T-helper 1 cell treated with Interleukin-12 subunit alpha and Interleukin-12 subunit beta and Interleukin-4 antibody, amounts not matched to agents 30 μg/mL and 1 μg/mL, for 36 hours (primary cell): ENCODE data around the gene GLYR1.

Experiments used
- H3K27ac Mint-ChIP-seq: one replicate; pipeline ENCODE4 v1.8.0; 2021; ENCODE audit warnings: mild to moderate bottlenecking, mixed read lengths
- H3K27me3 Mint-ChIP-seq: one replicate; pipeline ENCODE4 v1.8.0; 2021; ENCODE audit warnings: low read depth, mixed read lengths
- H3K36me3 Mint-ChIP-seq: one replicate; pipeline ENCODE4 v1.8.0; 2021; ENCODE audit warnings: low read depth, mixed read lengths
- H3K4me1 Mint-ChIP-seq: one replicate; pipeline ENCODE4 v1.8.0; 2021; ENCODE audit warnings: low read depth, mixed read lengths
- H3K4me3 Mint-ChIP-seq: one replicate; pipeline ENCODE4 v1.8.0; 2021; ENCODE audit warnings: mild to moderate bottlenecking, moderate library complexity, mixed read lengths
- H3K9me3 Mint-ChIP-seq: one replicate; pipeline ENCODE4 v1.8.0; 2021; ENCODE audit warnings: mixed read lengths

The GLYR1 gene

DNA sequence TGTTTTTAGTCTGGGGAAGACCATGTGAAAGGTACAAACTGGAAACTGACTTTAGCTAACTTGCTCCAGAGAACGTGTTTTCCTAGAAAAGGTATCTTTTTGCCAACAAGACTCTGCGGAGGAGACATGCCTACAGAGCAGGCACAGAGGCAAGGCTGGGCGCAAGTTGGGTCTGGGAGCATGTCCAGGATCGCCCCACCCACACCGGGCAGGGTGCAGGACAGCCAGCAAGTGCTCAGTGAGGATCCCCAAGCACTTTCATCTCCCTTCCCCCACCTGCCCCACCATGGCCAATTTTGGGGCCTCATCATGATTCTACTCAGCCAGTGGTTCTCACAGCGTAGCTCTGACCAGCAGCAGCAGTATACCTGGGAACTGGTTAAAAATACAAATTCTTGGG is 26.4 kb downstream of the GLYR1 start:
- Mint-ChIP-seq H3K27me3 (no peaks in the 10 kb centered on the region), H3K36me3 (peaks cover 44% of the 10 kb centered on the region), H3K4me3 (no peak overlapping the region)

DNA sequence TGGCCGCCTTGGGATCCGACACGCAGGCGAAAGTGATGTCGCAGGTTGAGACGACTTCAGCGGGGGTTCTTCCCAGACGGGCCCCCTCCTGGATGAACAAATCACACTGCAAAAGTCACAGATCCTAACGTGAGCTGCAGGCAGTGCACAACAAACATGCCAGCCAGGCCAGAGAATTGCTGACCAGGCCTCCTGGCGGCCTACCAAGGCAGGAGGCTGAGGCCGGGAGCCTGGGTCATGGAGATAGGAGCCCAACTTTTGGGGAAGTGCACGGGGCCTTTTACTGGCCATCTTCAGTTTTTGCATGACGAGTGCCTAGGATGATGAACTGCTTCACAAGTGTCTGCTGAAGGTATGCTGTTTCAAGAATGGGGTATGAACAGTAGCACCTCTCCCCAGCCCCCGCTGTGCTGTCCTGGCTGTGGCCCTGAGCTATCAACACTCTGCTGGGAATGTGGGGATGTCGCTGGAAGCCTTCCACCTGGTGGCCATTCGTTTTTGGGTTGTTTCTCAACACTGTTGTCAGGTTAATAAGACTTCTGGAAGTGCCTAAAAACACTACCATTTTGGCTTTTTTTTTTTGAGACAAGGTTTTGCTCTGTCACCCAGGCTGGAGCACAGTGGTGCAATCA is 32.4 kb downstream of the GLYR1 start:
- H3K27me3 Mint-ChIP-seq = no peaks in the 10 kb centered on the region
- H3K27ac Mint-ChIP-seq = no peak overlapping the region
- H3K36me3 Mint-ChIP-seq = peaks cover 43% of the 10 kb centered on the region
- H3K9me3 Mint-ChIP-seq = no peaks in the 10 kb centered on the region
- peaks cover 2% of the 10 kb centered on the region for H3K4me1 Mint-ChIP-seq
- no peak overlapping the region for H3K4me3 Mint-ChIP-seq

More for the DNA sequence above, 26.4 kb downstream of the GLYR1 start:
- no peak overlapping the region for H3K27ac Mint-ChIP-seq
- H3K4me1 Mint-ChIP-seq = no peaks in the 10 kb centered on the region
- no peaks in the 10 kb centered on the region for H3K9me3 Mint-ChIP-seq

DNA sequence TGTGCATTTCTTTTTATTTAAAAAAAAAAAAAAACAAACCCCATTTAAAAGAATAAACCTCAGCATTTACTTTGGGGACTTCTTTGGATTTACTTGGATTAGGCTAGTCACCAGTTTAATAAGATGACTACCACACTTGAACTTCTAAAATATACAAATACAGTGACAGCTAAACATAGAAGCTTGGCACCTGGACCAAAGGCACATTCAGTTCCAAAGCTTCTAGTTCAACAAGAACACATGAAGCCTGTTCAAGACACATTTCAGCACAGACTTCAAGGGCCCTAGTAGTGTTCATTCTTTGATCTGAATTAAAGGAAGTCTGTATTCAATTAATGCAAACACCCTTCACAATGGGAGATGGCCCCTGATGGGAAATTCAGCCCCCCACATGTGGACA is 33.0 kb downstream of the GLYR1 start:
- no peak overlapping the region for H3K27ac Mint-ChIP-seq
- no peak overlapping the region for H3K4me3 Mint-ChIP-seq
- no peaks in the 10 kb centered on the region for H3K9me3 Mint-ChIP-seq
- peaks cover 40% of the 10 kb centered on the region for H3K36me3 Mint-ChIP-seq
- H3K4me1 Mint-ChIP-seq = peaks cover 2% of the 10 kb centered on the region
- no peaks in the 10 kb centered on the region for H3K27me3 Mint-ChIP-seq

DNA sequence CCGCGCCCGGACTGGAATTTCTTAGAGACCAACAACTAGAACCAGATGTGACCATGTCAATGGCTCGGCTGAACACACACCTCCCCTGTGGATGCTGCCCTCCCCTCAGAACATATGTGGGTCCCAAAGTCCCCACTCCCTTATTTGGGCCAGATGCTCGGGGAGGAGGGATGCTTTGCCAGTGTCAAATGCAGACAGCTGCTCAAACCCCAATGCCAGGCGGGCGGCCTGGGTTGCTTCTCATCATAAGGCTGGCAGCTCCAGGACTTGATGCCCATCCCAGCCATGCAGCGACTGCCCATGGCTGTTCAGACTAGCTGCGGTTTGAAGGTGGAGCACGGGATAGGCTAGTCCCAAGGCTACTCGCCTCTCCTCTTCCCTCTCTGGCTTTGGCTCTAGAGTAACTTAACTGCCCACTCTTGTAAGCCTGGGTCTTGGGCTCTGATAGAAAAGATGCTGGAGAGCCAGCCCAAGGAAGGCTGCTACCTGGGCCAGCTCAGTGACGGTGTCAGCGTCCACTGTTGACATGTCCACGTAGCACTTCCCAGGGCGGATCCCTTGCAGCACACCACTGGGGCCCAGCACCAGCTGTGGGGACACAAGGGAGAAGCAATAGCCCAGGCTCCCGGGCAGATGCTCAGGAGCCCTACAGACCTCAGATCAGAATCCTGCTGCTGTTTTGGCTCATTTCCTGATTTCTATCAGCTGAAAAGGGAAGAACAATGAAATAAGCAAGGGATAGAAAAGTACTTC is 33.7 kb downstream of the GLYR1 start:
- Mint-ChIP-seq H3K36me3 (peaks cover 38% of the 10 kb centered on the region), H3K4me3 (no peak overlapping the region), H3K4me1 (peaks cover 2% of the 10 kb centered on the region), H3K27ac (peak overlapping the region; percentile 21), H3K27me3 (no peaks in the 10 kb centered on the region), H3K9me3 (no peaks in the 10 kb centered on the region)

DNA sequence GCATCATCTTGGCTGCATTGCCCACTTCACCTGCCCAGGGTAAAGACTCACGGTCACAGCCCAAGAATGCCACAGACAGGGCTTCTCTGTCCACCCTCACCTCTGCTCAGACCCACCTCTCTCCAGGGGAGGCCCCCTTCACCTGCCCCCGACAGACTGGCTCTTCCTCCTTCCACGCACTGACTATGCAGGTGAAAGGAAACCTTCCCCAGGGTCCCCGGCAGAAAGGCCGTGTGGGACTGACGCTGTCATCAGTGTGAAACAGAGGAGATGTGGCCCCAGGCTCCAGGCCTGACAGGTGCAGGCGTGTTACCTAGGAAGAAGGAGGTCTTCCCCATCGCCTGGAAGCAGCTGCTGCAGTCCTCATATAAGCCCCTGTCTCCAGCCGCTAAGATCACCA is 35.3 kb downstream of the GLYR1 start:
- Mint-ChIP-seq H3K27ac (peak overlapping the region; percentile 29), H3K36me3 (peaks cover 40% of the 10 kb centered on the region), H3K4me1 (peaks cover 2% of the 10 kb centered on the region), H3K4me3 (no peak overlapping the region), H3K9me3 (no peaks in the 10 kb centered on the region), H3K27me3 (no peaks in the 10 kb centered on the region)

DNA sequence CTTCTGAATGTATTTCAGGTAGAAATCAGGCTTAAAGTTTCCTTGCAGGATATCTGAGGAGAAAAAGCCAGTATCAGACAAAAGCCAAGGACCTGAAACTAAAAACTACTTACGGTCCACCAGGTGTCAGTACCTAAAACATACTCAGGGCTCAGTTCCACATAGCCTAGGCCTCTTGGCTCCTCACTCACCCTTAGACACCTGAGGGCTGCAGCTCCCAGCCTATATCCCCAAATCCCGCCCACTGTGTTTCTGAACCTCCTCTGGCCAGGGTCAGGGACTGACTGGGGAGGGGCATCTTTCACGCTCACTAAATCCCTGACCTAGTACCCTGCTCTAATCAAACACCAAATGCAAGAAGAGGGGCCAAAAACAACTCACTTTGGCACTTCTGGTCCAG is 35.8 kb downstream of the GLYR1 start:
- Mint-ChIP-seq H3K4me1 (peaks cover 2% of the 10 kb centered on the region), H3K9me3 (no peaks in the 10 kb centered on the region), H3K36me3 (peaks cover 36% of the 10 kb centered on the region), H3K4me3 (no peak overlapping the region), H3K27ac (no peak overlapping the region), H3K27me3 (no peaks in the 10 kb centered on the region)

DNA sequence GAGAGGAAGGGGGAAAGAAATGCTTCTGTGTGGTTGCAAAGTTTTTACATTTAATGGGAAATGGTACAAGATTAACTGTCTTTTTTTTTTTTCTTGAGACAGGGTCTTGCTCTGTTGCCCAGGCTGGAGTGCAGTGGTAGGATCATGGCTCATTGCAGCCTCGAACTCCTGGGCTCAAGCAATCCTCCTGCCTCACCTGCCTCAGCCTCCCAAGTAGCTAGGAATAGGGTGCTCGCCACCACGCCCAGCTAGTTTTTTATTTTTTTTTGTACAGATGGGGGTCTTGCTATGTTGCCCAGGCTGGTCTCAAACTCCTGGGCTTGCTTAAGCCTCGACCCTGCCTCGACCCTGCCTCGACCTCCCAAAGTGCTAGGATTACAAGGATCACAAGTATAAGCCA is 40.8 kb downstream of the GLYR1 start:
- peaks cover 15% of the 10 kb centered on the region for H3K36me3 Mint-ChIP-seq

DNA sequence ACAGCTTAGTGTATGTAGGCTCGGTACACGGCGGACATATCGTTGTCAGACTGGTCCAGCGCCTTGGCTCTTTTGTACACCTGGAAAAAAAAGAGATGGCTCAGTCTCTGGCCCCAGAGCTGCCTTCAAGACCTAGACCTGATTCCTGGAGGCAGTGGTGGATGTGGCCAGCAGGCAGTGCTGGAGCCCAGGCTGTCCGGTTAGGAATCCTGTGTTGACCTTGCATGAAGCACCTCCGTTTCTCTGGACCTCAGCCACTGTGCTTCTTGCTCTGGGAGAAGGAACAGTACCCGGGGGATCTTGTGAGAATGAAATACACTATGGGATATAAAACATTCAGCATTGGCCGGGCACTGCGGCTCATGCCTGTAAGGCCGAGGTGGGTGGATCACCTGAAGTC is 41.9 kb downstream of the GLYR1 start:
- peaks cover 15% of the 10 kb centered on the region for H3K36me3 Mint-ChIP-seq

More for the DNA sequence above, 40.8 kb downstream of the GLYR1 start:
- H3K4me3 Mint-ChIP-seq = no peak overlapping the region
- H3K9me3 Mint-ChIP-seq = no peaks in the 10 kb centered on the region
- H3K27ac Mint-ChIP-seq = no peak overlapping the region
- H3K27me3 Mint-ChIP-seq = no peaks in the 10 kb centered on the region
- H3K4me1 Mint-ChIP-seq = peaks cover 6% of the 10 kb centered on the region

DNA sequence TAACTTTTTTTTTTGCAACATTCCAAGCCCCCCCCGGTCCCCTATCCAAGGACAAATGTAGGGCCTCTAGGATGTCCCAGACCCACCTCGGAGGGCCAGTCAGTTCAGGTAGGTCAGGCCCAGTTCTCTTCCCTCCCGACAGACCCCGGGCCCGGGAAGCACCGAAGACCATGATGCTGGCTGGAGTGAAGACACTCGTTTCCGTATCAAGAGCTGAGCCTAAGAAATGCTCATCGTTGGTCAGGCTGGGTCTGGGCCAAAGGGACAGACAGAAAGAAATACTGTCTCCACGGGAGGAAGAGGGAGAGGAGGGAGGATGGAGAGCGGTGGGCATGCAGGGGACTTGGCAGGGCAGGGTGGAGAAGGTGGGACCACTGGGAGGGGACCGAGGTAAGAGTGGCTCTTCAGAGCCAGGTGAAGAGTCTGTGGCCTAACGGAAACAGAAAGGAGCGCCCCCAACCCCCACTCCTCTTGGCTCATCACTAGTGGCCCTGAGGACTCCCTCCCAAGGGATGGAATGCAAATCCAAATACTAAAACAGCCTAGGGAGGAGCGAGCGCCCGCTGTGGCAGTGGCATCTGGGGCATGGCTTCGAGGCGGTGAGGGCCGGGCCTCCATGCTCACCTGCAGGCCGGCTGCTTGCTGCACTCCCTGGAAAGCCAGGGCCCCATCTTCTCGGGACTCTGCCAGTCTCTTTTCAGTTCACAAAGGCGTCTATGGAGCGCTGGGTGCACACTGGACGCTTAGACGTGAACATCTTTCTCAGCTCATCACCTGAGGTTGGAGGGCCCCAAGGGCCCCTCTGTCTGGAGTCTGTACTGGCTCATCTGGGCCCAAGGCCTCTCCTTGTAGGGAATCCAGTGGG is 43.0 kb downstream of the GLYR1 start:
- peaks cover 9% of the 10 kb centered on the region for H3K4me1 Mint-ChIP-seq
- no peaks in the 10 kb centered on the region for H3K9me3 Mint-ChIP-seq
- peaks cover 15% of the 10 kb centered on the region for H3K36me3 Mint-ChIP-seq
- no peaks in the 10 kb centered on the region for H3K27me3 Mint-ChIP-seq
- no peak overlapping the region for H3K27ac Mint-ChIP-seq
- H3K4me3 Mint-ChIP-seq = peak overlapping the region; percentile 40

More for the DNA sequence above, 41.9 kb downstream of the GLYR1 start:
- H3K27ac Mint-ChIP-seq = no peak overlapping the region
- H3K9me3 Mint-ChIP-seq = no peaks in the 10 kb centered on the region
- no peak overlapping the region for H3K4me3 Mint-ChIP-seq
- H3K27me3 Mint-ChIP-seq = no peaks in the 10 kb centered on the region
- peaks cover 9% of the 10 kb centered on the region for H3K4me1 Mint-ChIP-seq

DNA sequence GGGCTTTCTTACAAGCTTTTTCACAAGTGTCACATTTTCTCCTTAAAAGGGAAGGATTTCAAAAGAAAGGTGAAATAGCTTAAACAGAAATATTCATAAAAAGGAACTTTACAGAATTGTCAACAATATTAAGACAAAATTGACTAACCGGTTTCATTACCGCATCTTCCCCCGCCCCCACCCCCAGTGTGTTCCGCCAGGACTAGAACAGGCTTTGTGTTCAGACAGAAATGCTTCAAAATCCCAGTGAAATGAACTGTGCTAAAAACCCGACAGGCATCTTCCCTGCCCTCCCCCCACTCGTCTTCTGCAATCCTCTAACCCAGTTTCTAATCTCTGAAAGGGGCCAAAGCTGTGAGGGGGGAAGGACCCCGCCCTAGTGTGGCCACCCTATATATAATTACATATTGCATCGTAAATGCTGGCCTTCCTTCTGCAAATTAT is 43.7 kb downstream of the GLYR1 start:
- Mint-ChIP-seq H3K4me1 (peaks cover 9% of the 10 kb centered on the region), H3K27me3 (no peaks in the 10 kb centered on the region), H3K4me3 (peak overlapping the region; percentile 81), H3K27ac (no peak overlapping the region), H3K36me3 (peaks cover 13% of the 10 kb centered on the region), H3K9me3 (no peaks in the 10 kb centered on the region)

DNA sequence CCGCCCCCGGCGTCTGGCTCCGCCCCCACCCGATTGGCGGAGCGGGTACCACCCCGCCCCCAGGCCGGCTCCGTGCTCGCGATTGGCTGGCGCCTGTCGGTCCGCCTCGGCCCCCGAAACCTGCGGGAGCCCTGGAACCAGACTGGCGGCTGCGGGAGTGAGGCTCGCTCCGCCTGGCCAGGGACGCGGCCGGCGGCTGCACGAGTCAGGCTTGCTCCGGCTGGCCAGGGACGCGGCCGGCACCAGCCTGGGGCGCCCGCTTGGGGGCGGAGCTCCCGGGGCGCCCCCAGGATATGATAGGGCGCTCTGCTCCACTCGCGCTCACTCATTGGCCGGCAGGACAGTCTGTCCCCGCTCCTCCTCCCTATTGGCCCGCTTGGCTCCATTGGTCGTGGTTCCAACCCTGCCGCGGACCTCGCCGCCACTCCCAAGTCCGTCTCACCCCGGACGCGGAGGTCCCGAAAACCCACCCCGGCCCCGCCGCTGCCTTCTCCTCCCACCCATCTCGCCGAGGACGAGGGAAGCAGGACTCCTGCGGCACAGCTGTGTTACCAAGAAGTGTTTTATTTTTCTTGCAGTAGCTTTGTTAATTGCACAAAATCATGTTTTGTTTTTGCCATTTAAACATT is 44.3 kb downstream of the GLYR1 start:
- no peaks in the 10 kb centered on the region for H3K27me3 Mint-ChIP-seq
- peak overlapping the region; percentile 81 for H3K4me3 Mint-ChIP-seq
- H3K9me3 Mint-ChIP-seq = no peaks in the 10 kb centered on the region
- peak overlapping the region; percentile 52 for H3K27ac Mint-ChIP-seq
- peaks cover 9% of the 10 kb centered on the region for H3K4me1 Mint-ChIP-seq
- peaks cover 13% of the 10 kb centered on the region for H3K36me3 Mint-ChIP-seq

DNA sequence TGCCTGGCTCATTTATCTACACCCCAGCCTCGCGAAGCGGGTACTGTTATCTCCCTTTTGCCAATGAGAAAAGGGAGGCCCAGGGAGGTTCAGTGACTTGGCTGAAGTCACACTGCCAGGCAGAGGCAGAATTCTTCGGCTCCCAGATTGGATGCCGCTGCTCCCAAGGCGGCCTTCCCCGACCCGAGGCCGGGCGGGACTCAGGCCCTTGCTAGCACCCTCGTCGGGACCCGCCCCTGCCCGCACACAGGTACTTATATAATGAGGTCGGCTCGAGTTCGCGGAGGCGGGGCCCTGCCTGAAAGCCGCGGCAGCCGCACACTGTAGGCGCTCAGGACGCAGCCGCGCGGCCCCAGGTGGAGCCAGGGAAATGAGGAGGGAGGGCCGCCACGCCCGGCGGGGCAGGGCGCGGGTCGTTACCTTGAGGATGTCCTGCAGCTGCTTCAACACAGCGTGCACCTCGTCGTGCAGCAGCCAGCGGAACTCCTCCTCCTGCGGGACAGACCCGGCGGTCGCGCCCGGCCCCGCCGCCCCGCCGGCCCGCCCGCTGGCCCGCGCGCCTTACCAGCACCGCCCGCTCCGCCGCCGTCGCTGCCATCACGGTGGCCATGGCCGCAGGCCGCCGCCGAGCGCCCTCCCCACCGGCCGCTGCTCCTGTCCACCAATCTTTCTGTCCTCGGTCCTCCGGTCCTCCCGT is 45.0 kb downstream of the GLYR1 start, which contains the start of gene ROGDI:
Gene ROGDI, minus strand, starts transcription at position 672 of the 697 bp plus-strand sequence. Its CDS starts 62 bp downstream, at position 610.
- H3K36me3 Mint-ChIP-seq = peaks cover 6% of the 10 kb centered on the region
- no peaks in the 10 kb centered on the region for H3K27me3 Mint-ChIP-seq
- peak within 1 kb of the TSS; percentile 83 for H3K4me3 Mint-ChIP-seq
- peaks cover 9% of the 10 kb centered on the region for H3K4me1 Mint-ChIP-seq
- peak within 1 kb of the TSS; percentile 72 for H3K27ac Mint-ChIP-seq
- no peaks in the 10 kb centered on the region for H3K9me3 Mint-ChIP-seq

DNA sequence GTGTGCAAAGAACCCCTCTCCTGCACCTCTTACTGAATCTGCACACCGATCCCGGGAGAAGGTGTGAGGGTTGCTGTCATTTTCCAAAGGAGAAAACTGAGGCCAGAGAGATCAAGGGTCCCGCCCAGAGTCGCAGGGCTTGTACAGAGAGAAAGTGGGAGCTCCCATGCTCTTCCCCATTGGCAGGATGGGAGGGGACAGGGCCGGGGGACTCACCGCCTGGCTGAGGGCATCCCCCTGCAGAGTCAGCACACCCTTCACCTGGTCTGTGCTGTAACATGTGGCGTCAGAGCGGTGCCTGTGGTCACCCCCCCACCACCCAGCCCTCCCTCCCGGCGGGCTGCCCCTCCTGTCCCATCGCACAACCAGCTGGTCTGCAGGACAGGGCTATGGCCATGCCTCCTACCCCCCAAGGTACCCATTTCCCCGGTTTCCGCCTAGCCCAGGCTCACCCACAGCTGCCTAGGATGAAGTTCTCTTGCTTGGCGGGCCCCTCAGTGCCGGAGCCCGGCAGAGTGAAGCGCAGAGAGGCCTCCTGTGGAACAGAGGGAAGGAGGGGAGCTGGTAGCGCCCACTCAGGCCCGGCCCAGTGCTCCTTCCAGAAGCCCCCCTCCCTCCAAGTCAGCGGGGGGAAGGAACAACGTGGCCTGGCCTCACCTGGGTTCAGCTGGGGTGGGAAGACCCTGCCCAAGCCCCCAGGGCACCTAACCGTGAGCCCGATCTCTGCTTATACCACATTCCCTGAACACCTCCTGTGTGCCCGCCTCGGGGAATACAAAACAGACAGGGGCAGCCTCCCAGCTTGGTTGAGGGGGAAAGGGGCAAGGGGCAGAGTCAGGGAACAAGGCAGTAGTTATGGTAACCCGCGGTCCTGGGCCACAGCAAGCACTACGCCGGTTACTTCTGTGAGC is 45.8 kb downstream of the GLYR1 start:
- Mint-ChIP-seq H3K27me3 (no peaks in the 10 kb centered on the region), H3K27ac (no peak overlapping the region), H3K4me3 (peak overlapping the region; percentile 83), H3K4me1 (peaks cover 9% of the 10 kb centered on the region), H3K9me3 (no peaks in the 10 kb centered on the region), H3K36me3 (peaks cover 6% of the 10 kb centered on the region)
